CD4-positive, alpha-beta T cell treated with Interleukin-17A for 4 hours (primary cell): ENCODE results near the gene FOXP1.

Experiments
- DNase-seq: peaks from one replicate; pipeline ENCODE4 v3.0.0-alpha.2; 2020; ENCODE audit warnings: mixed read lengths

FOXP1 gene

GRCh38 chr3:71585887-71586809 is 2.6 kb upstream of the FOXP1 start:
- peak; percentile 56 for DNase-seq

GRCh38 chr3:71585131-71585530 is 1.6 kb upstream of the FOXP1 start:
- peak; percentile 9 for DNase-seq

- peak; percentile 30 for DNase-seq
These were observed 975 bp upstream of the FOXP1 start for GRCh38 chr3:71584394-71585011.

GRCh38 chr3:71582612-71583565 is 639 bp downstream of the FOXP1 start:
- peak; percentile 78 for DNase-seq

GRCh38 chr3:71582036-71582611 is 1.4 kb downstream of the FOXP1 start:
- peak; percentile 64 for DNase-seq

GRCh38 chr3:71581457-71582035 is 2.0 kb downstream of the FOXP1 start:
- DNase-seq = peak; percentile 60

GRCh38 chr3:71580636-71581456 is 2.7 kb downstream of the FOXP1 start:
- no peak for DNase-seq

GRCh38 chr3:71579935-71580406 is 3.6 kb downstream of the FOXP1 start:
- DNase-seq = peak; percentile 38

GRCh38 chr3:71579326-71579934 is 4.1 kb downstream of the FOXP1 start:
- DNase-seq = no peak

- DNase-seq = no peak
These were observed 5.3 kb downstream of the FOXP1 start for GRCh38 chr3:71578054-71578751.

GRCh38 chr3:71577011-71577410 is 6.5 kb downstream of the FOXP1 start:
- no peak for DNase-seq

- no peak for DNase-seq
These were observed 8.1 kb downstream of the FOXP1 start for GRCh38 chr3:71575433-71575832.

- no peak for DNase-seq
These were observed 10.3 kb downstream of the FOXP1 start for GRCh38 chr3:71573181-71573580.

GRCh38 chr3:71570546-71570945 is 13.0 kb downstream of the FOXP1 start:
- DNase-seq = no peak

- DNase-seq = no peak
These were observed 15.3 kb downstream of the FOXP1 start for GRCh38 chr3:71568207-71568606.

- DNase-seq = no peak
These were observed 16.8 kb downstream of the FOXP1 start for GRCh38 chr3:71566776-71567175.

- no peak for DNase-seq
These were observed 17.6 kb downstream of the FOXP1 start for GRCh38 chr3:71565976-71566375.

- no peak for DNase-seq
These were observed 18.2 kb downstream of the FOXP1 start for GRCh38 chr3:71565316-71565715.

GRCh38 chr3:71564361-71564760 is 19.2 kb downstream of the FOXP1 start:
- DNase-seq = no peak

GRCh38 chr3:71563827-71564226 is 19.7 kb downstream of the FOXP1 start:
- no peak for DNase-seq
